GM21737 (cell line): ENCODE results near the gene SUPT7L.
"Not testable (repeated sequence)": the region's sequence is repeated elsewhere in the genome, so short reads cannot be mapped to it uniquely, and the experiment has no call there.

Experiments used
- ATAC-seq: cut with Tn5 transposase; IDR thresholded peaks from one replicate; pipeline ENCODE4 v1.9.1; 2021; ENCODE audit warnings: mild to moderate bottlenecking, moderate library complexity; ENCODE audit not compliant: unreplicated experiment

The SUPT7L gene

DNA sequence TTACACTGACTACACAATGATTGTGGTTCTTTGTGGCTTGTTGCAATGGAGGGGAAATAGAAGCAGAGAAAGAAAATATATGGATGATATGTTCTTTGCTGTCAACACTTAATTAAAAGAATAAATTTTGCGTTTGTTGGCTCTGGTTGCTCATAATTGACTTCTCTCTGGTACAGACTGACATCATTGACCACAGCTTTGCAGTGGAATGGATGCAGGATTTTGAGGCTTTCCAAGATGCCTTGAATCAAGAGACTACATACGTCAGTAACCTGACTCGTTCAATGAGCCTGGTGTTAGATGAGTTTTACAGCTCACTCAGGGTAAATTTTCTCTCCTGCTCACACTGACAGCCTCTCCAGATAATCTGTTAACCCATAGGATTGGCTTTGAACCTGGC lies 24.7 kb downstream of the SUPT7L start:
- ATAC-seq = no peak

DNA sequence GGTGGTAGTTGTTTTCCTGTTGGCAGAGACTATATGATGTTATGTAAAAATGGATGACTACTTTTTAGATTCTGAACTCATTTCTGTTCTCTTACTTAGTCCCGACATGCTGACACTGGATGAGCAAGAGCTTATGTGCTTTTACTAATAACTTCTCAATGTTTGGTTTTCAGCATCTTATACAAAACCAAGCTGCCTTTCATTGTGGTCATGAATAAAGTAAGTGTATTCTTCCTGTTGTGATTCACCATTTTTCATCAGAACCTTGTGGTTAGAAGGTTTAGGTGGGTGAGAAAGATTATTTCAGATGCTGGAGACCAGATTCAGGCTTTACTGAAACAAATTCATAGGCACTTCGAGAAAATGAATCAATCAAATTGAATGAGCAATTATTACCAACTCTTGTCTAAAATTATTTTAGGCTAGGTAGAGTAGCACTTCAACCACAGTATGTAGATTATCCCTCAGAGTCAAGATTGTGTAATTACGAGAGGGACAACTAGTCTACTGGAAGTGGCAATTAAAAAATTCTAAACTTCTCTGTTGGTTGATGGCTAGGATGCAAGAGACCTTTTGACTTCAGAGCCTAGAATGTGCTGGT lies 25.3 kb downstream of the SUPT7L start:
- no peak for ATAC-seq

DNA sequence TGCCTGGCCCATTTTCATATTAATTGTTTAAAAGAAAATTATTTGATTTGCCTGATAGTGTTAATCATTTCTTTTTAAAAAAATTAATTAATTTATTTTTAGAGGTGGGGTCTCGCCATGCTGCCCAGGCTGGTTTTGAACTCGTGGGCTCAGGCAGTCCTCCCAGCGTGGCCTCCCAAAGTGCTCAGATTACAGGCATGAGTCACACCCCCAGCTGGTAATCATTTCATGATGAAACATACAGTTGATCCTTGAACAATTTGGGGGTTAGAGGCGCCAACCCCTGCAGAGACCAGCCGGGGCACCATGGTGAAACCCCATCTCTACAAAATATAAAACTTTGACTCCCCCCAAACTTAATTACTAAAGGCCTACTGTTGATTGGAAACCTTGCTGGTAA lies 26.6 kb downstream of the SUPT7L start:
- no peak for ATAC-seq

DNA sequence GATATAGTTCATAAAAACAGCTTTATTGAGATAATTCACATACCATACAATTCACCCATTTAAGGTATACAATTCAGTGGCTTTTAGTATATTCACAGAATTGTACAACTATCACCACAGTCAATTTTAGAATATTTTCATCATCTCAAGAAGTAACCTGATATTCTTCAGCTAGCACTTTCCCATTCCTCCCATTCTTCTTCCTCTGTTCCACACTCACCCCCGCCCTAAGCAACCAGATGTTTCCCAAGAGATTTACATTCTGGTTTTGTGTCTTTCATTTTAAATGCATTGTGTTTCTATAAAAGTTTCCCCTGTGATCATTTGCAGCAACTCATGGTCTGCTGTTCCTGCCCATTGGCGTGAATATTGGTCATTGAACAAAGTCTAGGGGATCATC lies 29.1 kb downstream of the SUPT7L start:
- no peak for ATAC-seq

DNA sequence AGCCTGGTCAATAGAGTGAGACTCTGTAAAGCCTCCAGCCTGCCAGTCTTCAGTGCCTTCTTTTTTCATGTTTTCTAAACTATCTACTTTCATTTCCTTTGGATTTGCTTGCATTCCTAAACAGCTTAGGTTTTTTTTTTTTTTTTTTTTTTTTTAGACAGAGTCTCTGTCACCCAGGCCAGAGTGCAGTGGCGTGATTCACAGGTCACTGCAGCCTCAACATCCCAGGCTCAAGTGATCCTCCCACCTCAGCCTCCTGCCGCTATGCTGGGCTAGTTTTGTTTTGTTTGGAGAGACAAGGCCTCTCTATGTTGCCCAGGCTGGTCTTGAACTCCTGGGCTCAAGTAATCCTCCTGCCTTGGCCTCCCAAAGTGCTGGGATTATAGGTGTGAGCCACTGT lies 33.2 kb downstream of the SUPT7L start:
- not testable (repeated sequence) for ATAC-seq

DNA sequence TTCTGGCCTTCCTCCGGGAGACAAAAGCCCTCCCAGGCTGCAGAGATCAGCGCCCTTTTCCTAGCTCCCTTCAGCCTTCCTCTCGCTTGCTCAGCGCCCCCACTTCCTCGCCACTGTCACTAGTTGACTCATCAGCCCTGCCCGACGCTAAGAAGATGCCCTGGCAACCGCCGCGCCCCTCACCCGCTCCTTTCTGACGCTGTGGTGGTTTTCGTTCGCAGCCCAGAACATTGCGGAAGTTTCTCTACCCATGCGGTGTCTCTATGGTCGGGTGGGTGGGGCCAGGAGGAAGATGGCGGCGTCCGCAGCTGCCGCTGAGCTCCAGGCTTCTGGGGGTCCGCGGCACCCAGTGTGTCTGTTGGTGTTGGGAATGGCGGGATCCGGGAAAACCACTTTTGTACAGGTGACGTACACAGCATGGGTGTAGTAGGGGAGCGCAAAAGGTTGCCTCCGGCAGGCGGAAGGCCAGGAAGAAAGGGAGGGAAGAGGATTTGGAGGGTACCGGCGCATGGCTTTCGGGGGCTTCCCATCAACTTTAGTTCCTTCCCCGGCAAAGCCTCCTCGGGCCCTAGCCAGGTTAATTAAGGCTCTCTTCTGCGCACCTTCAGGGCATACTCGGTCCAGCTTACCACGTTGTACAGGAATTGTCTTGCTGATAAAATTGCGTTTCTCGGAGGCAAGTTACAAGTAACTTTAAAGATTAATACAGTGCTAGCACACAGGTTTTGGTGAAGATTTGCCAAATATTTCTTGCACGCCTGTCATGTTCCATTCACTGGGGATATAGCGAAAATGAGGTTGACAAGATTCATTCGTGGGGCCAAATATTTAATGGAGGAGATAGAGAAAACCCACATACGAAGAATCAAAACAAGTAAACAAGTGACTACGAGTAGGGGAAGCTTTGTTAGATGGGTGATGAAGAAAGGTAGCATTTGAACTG lies 34.4 kb downstream of the SUPT7L start, which contains the start of the genes CCDC121 and GPN1:
Gene CCDC121, minus strand, starts transcription at position 246 of the 943 bp plus-strand sequence. CDS start 1,213 bp downstream, outside the sequence.
Gene GPN1, plus strand, starts transcription at position 284 of the 943 bp plus-strand sequence. Its CDS starts 9 bp downstream, at position 293.
- peak; percentile 96 for ATAC-seq

DNA sequence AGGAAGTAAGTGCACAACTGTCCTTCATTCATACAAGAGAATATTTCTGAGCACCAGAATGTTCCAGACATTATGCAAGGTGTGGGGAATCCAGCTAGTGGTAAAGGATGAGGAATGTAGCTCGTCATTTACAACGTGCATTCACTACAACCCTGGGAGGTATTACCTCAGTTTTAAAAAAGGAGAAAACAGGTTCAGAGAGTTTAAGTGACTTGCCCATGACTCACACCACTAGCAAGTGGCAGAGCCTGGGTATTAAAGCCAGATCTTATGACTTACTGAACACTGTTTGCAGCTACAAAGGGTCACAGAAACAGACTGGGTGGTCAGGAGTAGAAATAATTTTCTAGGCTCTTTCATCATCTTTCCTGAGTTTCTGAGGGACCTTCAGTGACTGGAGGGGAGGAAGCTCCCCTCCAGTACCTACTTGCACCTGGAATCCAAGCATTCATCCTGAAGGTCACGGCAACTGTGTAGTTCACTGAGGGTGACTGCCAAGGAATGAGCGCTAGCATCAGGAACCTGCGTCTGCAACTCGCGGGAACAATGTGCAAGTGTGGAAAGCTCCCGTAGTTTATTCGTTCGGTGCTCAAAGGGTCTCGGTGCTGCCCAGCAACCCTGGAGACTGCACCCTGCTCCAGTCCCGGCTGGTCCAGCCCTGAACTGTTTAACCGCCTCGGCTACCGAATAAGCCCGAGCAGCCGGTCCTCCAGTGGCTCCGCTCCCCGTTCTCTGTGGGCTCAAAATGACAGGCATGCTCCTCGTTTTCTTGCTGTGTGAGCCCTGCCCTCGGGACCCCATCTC lies 35.2 kb downstream of the SUPT7L start:
- peak; percentile 27 for ATAC-seq

DNA sequence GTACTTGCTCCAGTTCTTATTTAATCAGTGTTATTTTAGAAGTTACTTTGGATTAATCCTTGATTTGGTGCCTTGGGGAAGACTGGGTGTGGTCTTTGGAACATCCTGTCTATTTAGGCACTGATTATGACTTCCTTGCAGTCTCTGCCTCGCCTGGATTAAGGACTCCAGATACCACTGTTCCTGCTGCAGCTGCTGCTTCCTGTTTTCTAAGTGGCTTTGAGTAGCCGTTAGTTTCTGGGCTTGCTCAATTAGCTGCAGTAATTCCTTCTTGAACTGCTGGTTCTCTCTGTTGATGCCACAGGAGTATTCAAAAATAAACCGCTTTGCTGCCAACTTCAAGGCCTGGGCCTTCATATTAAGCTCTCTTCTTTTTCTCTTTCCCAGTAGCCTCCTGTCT lies 36.5 kb downstream of the SUPT7L start:
- ATAC-seq = not testable (repeated sequence)

DNA sequence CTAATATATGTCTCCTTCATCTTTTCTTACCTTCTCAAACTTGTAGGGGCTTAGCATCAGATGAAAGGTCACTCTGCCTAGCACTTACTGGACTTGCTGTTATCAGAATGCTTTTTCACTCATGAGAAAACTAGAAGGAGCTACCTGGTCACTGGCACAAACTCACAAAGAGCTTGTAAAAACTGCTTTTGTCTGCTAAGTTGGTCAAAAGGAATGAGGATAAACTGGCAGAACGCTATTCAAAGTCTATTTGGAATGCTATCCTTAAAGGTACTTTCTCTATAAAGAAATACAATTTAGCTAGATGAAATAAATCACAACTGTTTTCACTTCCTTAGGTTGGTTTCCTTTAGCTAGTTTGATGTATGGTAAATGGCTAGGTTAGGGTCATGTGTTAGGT lies 37.1 kb downstream of the SUPT7L start:
- not testable (repeated sequence) for ATAC-seq

DNA sequence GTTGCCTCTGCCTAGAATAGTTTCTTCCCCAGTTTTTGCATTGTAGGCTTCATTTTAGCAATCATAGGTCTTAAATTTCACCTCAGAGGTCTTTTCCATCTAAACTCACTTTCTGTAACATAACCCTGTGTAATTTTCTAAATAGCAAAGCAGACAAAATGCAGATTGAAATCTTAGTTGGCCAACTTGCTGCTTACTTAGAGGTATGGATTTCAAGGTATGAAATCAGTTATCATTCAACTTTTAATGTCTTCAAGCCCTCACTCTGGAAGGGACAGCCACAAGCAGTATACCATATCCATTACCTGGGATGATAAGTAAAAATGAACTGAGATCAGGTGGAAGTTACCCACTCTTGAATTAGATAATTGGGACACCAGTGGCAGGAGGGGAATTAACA lies 38.5 kb downstream of the SUPT7L start:
- no peak for ATAC-seq

DNA sequence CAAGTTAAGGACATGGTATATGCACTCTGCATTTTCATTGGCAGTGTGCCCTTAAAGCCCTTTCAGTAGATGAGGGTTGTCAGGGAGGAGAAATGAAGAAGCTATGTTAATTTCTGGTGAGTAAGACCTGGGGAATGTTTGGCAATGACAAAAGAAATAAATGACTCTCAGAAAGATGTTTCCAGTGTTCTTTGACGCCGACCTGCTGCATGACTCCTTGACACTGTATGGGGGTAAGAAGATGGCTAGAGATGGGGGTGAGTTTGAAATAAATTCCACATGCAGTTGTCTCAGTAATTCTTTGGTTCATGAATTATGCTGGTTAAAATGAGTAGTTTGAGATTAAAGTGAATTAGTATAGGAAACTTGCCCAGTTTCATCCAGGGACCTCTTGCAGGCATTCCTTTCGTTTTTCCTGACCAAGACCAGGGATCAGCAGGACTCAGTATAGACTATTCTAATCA lies 40.5 kb downstream of the SUPT7L start:
- ATAC-seq = no peak

DNA sequence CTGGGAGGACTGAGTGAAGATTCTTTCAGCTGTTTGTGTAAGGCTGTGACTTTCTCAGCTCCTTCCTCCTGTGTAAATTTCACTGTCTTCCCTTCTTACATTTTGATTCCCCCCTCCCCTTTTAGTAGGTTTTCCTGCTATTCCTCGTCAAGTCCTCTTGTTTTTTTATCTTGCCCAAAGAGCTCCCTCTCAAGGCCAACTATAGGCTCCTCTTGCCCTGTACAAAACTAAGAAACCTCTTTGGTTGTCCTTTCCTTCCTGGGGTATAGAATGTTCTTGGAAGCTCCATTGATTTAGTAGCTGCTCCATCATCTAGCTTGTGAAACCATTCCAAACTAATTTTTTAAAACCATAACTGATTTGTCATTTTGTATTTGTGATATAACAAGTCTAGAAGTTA lies 41.9 kb downstream of the SUPT7L start:
- no peak for ATAC-seq

DNA sequence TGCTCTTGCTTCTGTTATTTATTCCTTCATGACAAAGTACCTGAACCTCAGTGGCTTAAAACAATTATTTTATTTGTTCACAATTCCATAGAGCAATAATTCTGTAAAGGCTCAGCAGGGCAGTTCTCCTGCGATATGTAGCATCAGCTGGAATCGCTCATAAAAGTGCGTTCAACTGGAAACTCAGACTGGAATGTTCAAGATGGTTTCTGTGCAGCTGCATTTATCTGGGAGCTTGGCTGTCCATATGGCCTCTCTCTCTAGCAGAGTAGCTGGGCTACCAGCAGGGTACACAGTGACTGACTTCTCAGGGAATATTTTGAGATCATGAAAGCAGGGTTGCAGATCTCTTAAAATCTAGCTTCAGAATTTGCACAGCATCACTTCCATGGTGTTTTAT lies 48.1 kb downstream of the SUPT7L start:
- no peak for ATAC-seq

DNA sequence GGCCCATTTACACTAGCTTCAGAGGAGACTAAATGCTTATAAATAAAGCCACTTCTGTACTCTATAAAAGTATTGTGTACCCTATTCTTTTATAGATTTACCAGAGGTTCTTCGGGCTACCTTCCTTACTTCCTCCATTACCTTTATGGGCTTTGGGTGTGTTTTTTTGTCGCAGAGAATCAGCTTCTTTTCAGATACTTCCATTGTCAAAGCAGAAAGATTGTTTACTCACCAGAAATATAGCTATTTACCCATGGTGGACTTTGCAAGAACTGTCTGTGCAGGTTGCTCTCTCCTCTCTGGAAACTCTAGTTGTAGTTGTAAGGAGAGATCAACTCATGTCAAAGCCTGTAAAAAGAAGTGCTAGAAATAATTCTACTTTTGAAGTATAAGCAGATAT lies 49.4 kb downstream of the SUPT7L start:
- no peak for ATAC-seq

DNA sequence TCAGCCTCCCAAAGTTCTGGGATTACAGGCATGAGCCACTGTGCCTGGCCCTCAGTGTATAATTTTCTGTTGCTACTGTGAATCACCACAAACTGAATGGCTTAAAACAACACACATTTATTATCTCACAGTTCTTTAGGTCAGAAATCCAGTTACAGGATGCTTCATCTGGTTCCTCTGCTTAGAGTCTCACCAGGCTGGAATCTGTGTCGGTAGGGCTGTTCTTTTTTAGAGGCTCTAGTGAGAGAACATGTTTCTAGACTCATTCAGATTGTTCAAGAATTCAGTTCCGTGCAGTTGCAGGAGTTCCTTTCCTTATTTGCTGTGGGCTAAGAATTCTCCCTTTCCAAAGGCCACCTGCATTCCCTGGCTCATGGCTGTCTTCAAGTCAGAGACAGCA lies 56.8 kb downstream of the SUPT7L start:
- ATAC-seq = no peak
